ENCODE measurements around the gene CCNI2. TPM values are rescaled to one million over a fixed set of nuclear protein-coding genes. Genes with fewer than 3 reads are reported as not detected.

Gene CCNI2
- total RNA-seq: not detected in 2 replicates

GRCh38 chr5:132746954-132747615 lies at the start of gene CCNI2:
Gene CCNI2 (plus strand): TSS chr5:132747426. CDS start chr5:132747496, 70 bp downstream.

DNA sequence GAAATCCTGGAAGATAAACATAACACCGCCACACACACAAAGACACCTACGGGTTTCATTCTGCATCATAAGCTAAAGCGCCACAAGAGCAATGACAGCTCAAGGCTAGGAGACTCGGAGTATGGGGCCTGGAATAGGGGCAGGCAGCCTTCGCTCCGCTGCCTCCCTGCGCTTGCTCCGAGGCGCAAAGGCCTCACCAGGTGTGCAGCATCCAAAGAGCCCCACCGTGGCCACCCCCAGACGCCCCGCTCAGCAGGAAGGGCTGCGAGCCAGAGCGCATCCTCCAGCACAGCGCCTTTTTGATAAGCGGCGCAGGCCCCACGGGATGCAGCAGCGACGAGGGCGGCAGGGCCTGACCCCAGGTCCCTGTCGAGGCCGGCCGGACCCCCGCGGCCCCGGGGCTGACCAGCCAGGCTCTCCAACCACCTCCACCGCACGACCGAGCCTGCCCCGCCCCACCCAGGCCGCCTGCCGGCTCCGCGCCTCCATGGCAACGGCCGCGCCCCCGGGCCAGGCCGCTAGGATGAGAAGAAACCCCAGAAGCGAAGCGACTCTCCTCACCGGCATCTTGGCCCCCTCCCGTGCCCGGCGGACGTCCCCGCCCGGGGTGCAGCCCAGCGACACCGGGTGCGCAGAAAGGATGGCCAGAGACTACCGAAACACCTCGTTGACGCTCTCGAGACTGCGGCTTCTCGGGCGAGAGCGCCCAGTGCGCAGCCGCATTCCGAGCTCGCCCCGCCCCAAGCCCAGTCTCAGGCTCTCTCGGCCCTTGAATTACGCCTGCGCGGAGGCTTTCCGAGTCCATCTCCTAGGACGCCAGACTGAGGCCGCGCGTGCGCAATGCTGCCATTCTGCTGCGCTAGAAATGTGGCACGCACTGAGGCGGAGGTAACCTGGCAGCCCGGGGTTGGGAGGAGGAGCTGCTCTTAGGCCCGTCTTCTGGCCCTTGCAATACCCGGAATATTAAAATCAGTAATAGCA lies 10.1 kb upstream of the CCNI2 start, which contains the start of gene KIF3A:
KIF3A (minus strand) TSS at position 694 of the 981 bp plus-strand sequence; CDS start at position 567, 127 bp downstream.

GRCh38 chr5:132777209-132778069 lies 30.2 kb downstream of the CCNI2 start, which contains the start of gene SEPTIN8:
Gene SEPTIN8 (minus strand): TSS chr5:132777239. CDS start chr5:132777137, 102 bp downstream.

Other genes with a start within 250 kb of the CCNI2 start
- gene IL5, start 203.9 kb upstream of the CCNI2 start, total RNA-seq: not detected in 2 replicates
- gene RAD50, start 190.4 kb upstream of the CCNI2 start, total RNA-seq: 9.4 and 16.4 TPM in 2 replicates
- gene IL13, start 89.3 kb upstream of the CCNI2 start, total RNA-seq: not detected in 2 replicates
- not detected in 2 replicates for gene IL4, start 73.4 kb upstream of the CCNI2 start, total RNA-seq
- 11.4 and 14.7 TPM in 2 replicates for gene KIF3A, start 9.9 kb upstream of the CCNI2 start, total RNA-seq
- 44.5 and 68.4 TPM in 2 replicates for gene SEPTIN8, start 29.8 kb downstream of the CCNI2 start, total RNA-seq
- not detected in 2 replicates for gene SOWAHA, start 65.9 kb downstream of the CCNI2 start, total RNA-seq
- 5.2 and 7.3 TPM in 2 replicates for gene SHROOM1, start 83.2 kb downstream of the CCNI2 start, total RNA-seq
- gene GDF9, start 119.0 kb downstream of the CCNI2 start, total RNA-seq: under 0.01 TPM in 1 of 2 replicates, not detected in the other
- gene UQCRQ, start 119.2 kb downstream of the CCNI2 start, total RNA-seq: 89.7 and 151 TPM in 2 replicates
- not detected in 2 replicates for gene LEAP2, start 126.2 kb downstream of the CCNI2 start, total RNA-seq
- 27.0 and 29.3 TPM in 2 replicates for gene AFF4, start 216.2 kb downstream of the CCNI2 start, total RNA-seq